GM19043 (cell line): ENCODE measurements around the gene SPPL3.
"Not testable (repeated sequence)": the region's sequence is repeated elsewhere in the genome, so short reads cannot be mapped to it uniquely, and the experiment has no call there.

Experiments
- ATAC-seq: cut with Tn5 transposase; IDR thresholded peaks from one replicate; pipeline ENCODE4 v1.9.1; 2021; ENCODE audit warnings: low read depth; ENCODE audit not compliant: unreplicated experiment

SPPL3 gene

DNA sequence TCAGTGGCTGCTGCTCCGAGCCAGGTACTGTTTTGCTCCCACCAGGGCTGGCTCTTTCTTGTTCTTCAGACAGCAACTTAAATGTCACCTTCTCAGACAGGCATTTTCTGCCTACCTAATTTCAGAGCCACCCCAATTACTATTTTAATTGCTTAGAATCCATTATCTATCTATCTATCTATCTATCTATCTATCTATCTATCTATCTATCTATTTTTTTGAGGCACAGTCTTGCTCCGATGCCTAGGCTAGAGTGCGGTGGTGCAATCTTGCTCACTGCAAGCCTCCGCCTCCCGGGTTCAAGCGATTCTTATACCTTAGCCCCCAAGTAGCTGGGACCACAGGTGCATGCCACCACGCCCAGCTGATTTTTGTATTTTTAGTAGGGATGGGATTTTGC lies 58.5 kb downstream of the SPPL3 start:
- no peak for ATAC-seq

DNA sequence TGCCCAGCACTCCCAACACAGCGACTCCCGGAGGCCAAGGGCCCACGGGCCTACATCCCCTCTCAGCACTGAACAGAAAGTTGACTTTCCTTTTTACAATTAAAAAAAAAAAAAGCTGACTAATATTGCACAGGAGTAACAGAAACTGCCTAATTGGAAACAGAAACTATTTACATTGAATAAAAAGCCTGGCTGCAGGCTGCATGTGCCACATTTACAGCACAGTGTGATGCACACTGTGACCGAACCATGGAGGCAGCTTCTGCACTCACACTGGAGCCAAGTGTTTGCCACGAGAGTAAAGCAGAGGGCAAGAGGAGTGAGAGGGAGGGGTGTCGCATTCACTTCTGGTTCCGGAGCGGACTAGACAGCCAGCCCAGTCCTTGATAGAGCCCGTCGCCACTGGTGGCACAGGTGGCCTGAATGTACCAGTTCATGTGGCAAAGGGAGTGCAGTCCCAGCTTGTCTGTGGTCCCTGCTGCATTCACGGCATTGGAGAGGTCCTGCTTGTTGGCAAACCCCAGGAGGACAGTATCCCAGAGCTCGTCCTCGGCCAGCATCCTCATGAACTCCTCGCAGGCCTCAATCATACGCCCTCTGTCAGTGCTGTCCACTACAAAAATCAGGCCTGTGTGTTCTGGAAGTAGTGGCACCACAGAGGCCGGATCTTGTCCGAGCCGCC lies 59.2 kb downstream of the SPPL3 start:
- no peak for ATAC-seq

DNA sequence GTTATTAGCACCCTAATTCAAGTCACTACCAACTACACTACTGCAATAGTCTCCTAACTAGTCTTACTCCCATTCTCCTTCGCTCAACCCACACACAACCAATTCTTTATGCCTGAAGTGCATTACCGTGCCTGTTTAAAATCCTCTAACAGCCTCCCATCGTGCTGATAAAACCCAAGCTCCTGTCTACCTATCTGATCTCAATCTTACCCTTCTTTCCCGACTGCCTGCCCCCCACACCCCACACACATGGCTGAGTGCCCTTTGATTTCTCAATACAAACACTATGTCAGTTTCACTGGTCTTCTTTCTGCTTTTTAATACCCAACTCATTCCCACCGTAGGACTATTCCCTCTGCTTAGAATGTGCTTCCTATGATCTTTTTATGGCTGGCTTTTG lies 59.9 kb downstream of the SPPL3 start:
- no peak for ATAC-seq

DNA sequence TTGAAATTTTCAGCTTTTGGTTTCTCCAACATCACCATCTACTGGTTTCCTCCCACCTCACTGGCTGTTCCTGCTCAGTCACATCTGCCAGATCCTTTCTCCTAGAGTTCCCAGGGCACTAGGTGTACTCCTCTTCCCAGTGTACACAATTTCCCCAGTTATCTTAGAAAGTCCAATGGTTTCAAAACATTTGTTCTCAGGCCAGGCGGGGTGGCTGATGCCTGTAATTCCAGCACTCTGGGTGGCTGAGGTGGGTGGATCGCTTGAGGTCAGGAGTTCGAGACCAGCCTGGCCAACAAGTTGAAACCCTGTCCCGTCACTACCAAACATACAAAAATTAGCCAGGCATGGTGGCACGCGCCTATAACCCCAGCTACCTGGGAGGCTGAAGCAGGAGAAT lies 60.7 kb downstream of the SPPL3 start:
- no peak for ATAC-seq

DNA sequence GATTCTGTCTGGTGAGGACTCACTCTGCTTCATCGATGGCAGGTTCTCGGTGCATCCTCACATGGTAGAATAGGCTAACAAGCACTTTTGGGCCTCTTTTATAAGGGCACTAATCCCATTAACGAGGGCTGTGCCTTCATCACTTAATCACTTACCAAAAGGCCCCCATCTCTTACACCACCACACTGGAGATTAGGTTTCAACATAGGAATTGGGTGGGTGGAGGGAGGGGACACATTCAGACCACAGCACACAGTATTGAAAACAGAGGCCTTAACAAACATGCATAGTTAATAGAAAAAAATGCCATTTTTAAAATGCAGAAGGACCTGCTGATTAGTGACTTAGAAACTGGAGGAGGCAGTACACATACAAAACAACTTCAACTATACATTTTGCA lies 61.6 kb downstream of the SPPL3 start:
- ATAC-seq = no peak

DNA sequence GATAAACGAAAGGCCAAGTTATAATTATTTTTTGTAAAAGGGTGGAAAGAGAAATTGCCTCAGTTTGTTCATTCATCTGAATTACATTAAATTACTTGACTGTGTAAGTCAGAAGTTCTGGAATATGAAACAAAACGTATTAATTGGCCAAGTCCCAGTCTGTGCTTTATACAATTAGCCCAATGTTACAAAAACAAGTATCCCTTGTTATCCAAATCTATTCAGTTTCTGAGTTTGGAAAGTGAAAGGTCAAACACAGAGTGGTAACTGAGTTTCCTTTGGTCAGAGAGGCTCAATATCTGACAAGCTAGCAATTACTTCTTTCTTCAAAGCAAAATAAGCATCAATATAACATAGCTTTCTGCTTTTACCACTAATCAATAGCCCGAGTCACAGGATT lies 62.6 kb downstream of the SPPL3 start:
- no peak for ATAC-seq

DNA sequence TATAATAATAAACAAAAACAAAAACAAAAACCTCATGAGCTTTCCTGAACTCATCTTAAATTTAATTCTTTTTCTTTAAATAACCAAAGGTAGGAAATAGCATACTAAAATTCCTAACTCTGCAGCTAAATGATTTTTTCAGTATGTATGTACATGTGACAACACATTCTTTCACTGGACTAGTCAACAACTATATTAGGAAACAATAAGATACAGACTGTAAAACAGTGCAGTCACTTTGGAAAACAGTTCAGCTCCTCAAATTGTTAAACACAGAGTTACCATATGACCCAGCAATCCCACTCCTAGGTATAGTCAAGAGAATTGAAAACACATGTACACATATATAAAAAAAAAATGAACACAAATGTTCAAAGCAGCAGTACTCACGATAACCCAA lies 64.7 kb downstream of the SPPL3 start:
- ATAC-seq = no peak

DNA sequence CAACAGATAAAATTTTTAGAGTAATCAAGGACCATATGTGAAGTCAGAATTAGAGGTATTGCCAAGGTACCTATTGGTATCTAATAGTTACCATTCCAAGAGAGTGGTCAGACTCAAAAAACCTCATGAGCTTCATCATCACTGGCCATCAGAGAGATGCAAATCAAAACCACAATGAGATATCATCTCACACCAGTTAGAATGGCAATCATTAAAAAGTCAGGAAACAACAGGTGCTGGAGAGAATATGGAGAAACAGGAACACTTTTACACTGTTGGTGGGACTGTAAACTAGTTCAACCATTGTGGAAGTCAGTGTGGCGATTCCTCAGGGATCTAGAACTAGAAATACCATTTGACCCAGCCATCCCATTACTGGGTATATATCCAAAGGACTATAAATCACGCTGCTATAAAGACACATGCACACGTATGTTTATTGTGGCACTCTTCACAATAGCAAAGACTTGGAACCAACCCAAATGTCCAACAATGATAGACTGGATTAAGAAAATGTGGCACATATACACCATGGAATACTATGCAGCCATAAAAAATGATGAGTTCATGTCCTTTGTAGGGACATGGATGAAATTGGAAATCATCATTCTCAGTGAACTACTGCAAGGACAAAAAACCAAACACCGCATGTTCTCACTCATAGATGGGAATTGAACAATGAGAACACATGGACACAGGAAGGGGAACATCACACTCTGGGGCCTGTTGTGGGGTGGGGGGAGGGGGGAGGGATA lies 65.4 kb downstream of the SPPL3 start:
- ATAC-seq = not testable (repeated sequence)

DNA sequence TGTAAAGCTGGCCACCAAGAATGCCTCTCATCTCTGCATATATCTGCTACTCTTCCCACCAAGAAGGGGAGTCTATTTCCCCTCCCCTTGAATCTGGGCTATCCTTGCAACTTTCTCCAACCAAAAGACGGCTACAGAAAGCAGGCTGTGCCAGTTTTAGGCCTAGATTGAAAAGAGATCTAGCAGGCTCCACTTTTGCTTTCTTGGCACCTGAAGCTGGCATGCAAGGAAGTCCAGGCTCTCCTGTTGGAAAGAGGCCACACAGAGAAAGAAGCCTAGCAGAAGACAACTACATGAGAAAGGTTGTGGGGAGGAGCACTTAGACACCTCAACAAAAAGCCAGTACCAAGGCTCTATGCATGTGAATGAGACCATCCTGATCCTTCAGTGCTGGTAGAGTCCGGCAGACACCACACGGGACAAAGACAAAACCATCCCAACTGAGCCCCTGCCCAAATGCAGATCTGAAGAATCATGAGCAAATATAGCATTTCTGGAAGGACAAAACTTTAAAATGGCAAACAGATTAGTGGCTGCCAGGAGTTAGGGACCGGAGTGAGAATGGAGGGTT lies 68.0 kb downstream of the SPPL3 start:
- ATAC-seq = no peak

DNA sequence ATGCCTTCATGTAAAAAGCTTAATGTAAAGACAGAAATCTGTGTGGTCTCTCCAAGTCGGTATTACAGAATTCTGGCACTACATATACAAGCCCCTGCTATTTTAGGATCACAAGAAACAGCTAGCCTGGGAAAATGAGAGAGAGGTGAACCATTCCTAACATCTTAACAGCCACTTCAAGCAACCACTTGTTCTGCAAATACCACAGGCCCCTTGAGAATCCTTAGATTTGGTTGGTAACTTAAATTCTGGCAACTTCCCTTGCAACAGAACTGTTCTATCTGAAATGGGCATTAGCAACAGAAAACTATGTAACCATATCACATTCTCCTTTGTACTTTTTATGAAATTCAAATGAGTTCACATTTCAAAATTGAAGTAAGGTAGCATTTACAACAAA lies 68.5 kb downstream of the SPPL3 start:
- ATAC-seq = no peak

DNA sequence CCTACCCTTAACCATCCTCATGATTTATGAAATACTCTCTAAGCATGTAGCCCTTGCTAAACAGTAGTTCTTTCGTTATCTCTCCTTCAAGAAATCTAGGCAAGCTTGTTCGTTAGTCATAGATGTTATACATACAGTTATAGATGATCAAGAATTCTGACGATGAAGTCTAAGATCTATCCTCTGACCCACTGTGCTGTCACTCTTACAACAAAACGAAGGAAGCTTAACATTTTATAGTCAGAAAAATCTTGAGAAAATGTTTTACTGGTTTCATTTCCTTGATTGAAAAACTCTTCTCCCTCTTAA lies 68.9 kb downstream of the SPPL3 start:
- ATAC-seq = no peak

DNA sequence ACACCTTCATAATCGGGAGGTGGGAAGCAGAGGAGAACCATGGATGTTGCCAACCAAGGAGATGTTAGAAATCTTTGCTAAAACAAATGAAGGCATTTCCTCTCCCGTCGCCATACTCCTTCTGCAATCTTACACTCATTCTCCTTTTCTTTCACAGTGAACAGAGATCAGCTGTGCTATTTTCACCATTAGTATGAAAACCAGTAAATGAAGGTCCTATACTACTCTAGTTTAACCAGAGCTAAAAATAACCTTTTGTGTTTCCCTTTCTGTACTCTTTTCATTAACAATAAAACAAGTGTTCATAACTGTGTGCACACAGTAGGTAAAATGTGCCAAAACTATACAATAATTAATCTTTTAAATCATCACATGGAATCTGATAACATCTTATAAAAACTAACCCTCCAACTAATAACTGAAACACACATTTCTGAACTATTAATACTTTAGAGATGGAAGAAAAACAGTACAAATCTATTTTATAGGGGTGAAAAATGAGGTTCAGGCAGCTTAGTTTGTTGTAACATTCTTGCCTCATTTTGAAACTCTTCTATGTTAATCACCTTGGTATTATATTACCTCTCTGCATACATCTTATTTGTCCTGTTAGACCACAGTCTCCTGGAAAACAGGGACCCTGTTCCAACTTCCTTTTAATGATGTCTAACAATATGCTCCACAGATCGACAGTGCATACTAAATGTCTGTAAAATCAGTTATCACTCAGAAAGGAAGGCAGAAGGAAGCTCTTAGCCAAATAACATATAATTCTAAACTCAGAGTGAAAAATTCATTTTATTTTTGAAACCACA lies 69.5 kb downstream of the SPPL3 start:
- no peak for ATAC-seq

DNA sequence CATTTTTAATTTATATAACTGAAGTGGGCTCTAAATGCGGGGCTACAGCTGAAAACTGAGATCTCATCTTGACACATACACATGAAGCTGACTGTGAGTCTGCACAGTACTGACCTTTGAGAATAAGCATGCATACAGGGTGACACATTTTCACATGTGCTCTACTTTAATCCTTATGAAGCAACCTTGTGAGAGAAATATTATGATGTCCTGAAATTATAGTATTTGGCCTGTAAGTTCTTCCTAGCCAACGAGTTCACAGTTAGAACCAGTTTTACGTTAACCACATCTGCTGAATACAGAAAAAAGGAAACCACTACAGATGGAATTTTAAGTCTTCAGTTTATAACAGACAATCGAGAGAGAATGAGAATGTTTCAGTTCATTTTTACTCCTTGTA lies 70.3 kb downstream of the SPPL3 start:
- no peak for ATAC-seq

DNA sequence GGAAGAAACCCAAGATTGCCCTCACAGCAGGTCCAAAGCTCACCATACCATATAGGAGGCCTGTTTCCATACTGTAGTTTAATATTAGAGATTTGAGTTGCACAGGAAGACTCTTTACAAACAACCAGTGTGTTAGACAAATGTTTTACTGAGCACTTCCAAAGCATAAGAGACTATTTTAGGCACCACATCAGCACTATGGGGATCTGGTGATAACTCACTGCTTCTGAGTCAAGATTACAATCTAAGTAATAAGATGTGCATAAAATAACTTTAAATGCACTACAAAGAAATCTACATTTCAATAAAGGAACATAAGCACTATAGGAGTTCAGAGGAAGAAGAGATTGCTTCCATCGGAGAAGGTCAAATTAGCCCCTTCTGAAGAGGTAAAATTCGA lies 71.4 kb downstream of the SPPL3 start:
- ATAC-seq = no peak

DNA sequence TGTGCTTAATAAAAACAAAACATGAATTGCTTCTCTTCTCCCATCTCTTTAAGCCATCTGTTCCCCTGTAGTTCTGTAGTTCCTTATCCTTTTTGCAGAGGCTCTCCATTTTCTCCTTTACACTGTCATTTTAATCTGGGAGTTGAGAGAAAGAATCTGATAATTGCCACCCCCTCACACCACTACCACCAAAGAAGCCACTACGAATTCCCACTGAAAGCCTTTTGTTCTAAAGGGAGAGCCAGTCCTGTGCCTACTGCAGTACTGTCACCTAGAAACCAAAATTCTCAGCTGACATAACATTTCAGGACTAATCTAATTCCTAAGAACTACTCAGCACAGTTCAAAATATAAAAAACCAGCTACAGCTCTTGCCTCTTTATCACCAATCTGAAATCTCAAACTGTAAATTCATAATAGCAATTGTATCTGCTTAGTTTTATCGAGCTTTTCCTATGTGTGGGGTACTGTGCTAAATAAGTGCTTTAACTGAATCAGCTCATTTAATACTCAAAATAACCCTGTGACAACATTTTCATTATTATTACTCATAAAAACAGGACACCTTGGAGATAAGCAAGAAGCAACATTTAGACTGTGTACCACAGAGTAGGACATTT lies 72.4 kb downstream of the SPPL3 start:
- ATAC-seq = no peak

DNA sequence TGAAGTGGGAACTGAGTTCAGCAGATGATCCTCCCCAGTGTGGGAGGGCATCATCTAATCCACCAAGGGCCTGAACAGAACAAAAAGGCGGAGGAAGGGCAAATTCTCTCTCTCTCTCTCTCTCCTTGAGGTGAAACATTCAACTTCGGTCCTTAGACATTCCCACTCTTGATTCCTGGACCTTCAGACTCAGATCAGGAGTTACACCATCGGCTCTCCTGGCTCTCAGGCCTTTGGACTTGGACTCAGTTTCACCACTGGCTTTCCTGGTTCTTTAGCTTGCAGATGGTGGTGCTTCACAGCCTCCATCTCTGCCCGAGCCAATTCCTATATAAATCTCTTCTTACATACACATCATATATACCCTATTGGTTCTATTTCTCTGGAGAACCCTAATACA lies 73.2 kb downstream of the SPPL3 start:
- no peak for ATAC-seq

DNA sequence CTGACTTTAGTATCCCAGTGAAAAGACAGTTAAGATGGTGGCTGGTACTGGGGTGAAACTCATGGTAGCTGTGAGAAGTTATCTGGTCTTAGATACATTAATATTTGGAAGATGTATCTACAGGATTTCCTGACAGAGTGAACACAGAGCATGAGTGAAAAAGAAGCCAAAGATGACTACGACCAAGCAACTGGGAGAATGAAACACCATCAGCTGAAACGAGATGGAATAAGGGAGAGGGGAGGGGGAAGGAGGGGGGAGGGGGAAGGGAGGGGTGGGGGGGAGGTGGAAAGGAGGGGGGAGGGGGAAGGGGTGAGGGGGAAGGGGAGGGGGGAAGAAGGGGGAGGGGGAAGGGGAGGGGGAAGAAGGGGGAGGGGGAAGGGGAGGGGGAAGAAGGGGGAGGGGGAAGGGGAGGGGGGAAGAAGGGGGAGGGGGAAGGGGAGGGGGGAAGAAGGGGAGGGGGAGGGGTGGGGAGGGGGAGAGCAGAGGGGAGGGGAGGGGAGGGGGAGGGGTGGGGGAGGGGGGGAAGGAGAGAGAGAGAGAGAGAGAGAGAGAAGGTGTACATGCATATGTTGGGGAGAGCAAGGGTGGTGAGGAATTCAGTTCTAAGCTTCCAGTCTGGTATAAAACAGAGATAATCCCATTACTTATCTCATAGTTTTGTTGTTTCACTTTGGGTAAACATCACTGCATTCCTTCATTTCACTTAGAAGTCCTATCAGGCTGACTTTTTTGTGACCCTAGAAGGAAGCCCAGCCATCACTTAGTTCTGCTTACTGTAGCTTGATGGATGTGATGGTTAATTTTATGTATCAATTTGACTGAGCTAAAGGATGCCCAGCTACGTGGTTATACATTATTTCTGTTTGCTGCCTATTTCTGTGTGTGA lies 73.9 kb downstream of the SPPL3 start:
- ATAC-seq = no peak

DNA sequence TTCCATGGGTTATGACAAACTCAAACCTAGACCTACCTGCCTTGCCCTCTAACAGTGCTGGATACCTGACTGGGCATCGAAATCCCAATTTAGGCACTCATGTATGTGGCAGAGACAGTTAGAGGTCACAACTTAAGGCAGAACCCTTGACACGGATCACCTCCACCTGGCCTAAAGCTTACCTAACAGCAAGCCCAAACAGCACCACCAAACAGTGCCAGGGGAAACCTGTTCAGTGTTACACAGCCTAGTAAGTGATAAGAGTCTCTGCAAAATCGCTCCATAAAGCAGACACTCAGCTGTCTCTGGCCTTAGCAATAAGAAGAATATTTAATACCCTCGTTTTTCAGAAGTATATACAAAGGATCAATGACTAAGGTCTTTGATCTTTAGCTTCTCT lies 77.8 kb downstream of the SPPL3 start:
- ATAC-seq = no peak

DNA sequence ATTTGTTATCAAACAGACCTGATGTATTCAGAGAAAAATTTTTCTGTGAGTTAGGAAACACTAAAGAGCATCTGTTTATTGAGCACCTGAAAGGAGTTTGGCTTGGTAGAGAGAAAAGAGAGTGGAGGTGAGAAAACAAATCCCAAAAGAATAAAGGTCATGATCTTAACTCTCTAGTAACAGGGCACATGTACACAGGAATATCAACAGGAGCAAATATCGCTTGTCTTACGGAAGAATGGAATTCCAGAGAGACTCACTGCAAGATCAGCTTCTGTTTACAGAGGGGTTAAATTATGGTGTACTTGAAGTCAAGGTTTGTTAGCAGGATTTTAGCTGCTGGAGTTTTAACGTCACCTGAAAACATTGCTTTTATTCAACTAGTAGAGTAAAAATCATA lies 78.8 kb downstream of the SPPL3 start:
- ATAC-seq = no peak
